Subcutaneous abdominal adipose tissue (tissue), 5 donors: Measurements from ENCODE around the gene KRTAP4-2.
"Not testable (repeated sequence)": the region's sequence is repeated elsewhere in the genome, so short reads cannot be mapped to it uniquely, and the experiment has no call there.

Source experiments
- H3K27ac ChIP-seq: one replicate; pipeline ENCODE4 v1.7.0; 2013; ENCODE audit warnings: low read depth, mild to moderate bottlenecking, inconsistent platforms, low read length, moderate library complexity
- H3K27me3 ChIP-seq, 5 donors: one replicate each; pipeline ENCODE4 v1.7.0; 2013; ENCODE audit warnings: low read length in 5 of 5, inconsistent platforms in 1 of 5; ENCODE audit not compliant: control insufficient read depth in 5 of 5, insufficient read depth in 4 of 5
- H3K36me3 ChIP-seq, 5 donors: one replicate each; pipeline ENCODE4 v1.7.0; 2013; ENCODE audit warnings: low read length in 5 of 5; ENCODE audit not compliant: control insufficient read depth in 5 of 5, insufficient read depth in 5 of 5
- H3K4me1 ChIP-seq, 5 donors: one replicate each; pipeline ENCODE4 v1.7.0; 2013; ENCODE audit warnings: low read length in 5 of 5, mild to moderate bottlenecking in 3 of 5, moderate library complexity in 1 of 5; ENCODE audit not compliant: control insufficient read depth in 5 of 5, insufficient read depth in 5 of 5
- H3K4me3 ChIP-seq, 5 donors: one replicate each; pipeline ENCODE4 v1.7.0; 2013; ENCODE audit warnings: low read length in 5 of 5, low read depth in 1 of 5
- H3K9ac ChIP-seq, 5 donors: one replicate each; pipeline ENCODE4 v1.7.0; 2013; ENCODE audit warnings: low read length in 5 of 5, mild to moderate bottlenecking in 4 of 5, moderate library complexity in 3 of 5
- H3K9me3 ChIP-seq, 5 donors: one replicate each; pipeline ENCODE4 v1.7.0; 2013; ENCODE audit warnings: low read length in 5 of 5; ENCODE audit not compliant: control insufficient read depth in 5 of 5
- donor health status: healthy.
- donor health status: healthy.
- donor health status: healthy.
- donor health status: healthy.
- donor health status: healthy.

The KRTAP4-2 gene

DNA sequence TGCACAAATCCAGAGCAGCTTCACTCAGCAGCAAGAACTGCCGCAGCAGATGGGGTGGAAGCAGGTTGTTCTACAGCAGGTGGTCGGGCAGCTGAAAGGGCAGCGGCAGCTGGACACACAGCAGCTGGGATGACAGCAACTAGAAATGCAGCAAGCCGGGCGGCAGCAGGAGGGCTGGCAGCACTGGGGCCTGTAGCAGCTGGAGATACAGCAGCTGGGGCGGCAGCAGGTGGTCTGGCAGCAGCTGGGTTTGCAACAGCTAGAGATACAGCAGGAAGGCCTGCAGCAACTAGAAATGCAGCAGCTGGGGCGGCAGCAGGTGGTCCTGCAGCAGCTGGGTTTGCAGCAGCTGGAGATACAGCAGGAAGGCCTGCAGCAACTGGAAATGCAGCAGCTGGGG is 10.5 kb downstream of the KRTAP4-2 start:
- no peaks in the 10 kb centered on the region for H3K9me3 ChIP-seq
- no peaks in the 10 kb centered on the region for H3K4me1 ChIP-seq
- no peak overlapping the region for H3K9ac ChIP-seq
- H3K27me3 ChIP-seq: no peaks in the 10 kb centered on the region
- no peak overlapping the region for H3K4me3 ChIP-seq
- H3K27ac ChIP-seq: no peak overlapping the region
- no peaks in the 10 kb centered on the region for H3K36me3 ChIP-seq

DNA sequence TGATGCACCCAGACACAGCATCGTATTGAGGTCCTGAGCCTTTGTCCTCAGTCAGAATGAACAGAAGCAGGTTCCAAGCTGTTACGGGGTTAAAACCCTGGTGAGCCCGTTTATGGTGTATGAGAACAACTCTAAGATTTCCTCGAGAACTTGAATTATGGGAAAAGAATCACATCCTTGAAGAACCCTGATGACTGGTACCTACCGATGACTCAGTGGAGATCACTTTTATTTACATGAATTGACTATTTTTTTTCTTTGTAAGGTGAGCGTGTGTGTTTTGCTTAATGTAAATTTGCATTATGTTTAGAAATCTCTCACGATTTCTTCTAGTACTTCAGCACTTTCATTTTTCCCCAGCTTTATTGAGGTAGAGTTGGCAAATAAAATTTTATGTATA is 14.2 kb downstream of the KRTAP4-2 start:
- Histone ChIP-seq H3K9ac (no peak overlapping the region), H3K27ac (no peak overlapping the region), H3K36me3 (no peaks in the 10 kb centered on the region), H3K27me3 (peaks cover 0 to 4% (median 0%) of the 10 kb centered on the region in 5 donors), H3K4me1 (no peaks in the 10 kb centered on the region), H3K9me3 (no peaks in the 10 kb centered on the region), H3K4me3 (no peak overlapping the region)

DNA sequence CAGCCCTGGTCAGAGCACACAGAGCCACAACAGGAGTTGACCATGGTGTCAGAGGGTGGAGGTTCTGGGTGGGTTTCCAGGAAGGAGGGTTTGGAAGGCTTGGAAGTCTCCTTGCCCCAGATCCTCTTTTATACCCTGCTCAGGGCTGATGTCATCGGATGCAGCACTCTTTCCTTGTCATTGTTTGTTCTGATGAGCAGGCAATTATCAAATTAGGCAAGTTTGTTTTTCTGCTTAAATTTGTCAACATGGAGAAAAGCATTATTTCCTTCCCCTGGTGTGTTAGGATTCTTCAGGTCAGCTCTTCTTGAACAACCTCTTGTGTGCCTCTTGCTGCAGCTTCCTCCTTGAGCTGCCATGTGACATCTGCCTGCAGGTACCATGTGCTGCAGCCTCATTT is 17.4 kb downstream of the KRTAP4-2 start, which contains the start of gene KRTAP4-4:
Gene KRTAP4-4 (minus strand): TSS at position 101 of the 400 bp plus-strand sequence. CDS start 57 bp downstream, at position 44.
- Histone ChIP-seq H3K27me3 (peaks cover 0 to 4% (median 0%) of the 10 kb centered on the region in 5 donors), H3K9ac (no peak within 1 kb of the TSS), H3K9me3 (no peaks in the 10 kb centered on the region), H3K27ac (no peak within 1 kb of the TSS), H3K4me1 (no peaks in the 10 kb centered on the region), H3K4me3 (no peak within 1 kb of the TSS), H3K36me3 (no peaks in the 10 kb centered on the region)

DNA sequence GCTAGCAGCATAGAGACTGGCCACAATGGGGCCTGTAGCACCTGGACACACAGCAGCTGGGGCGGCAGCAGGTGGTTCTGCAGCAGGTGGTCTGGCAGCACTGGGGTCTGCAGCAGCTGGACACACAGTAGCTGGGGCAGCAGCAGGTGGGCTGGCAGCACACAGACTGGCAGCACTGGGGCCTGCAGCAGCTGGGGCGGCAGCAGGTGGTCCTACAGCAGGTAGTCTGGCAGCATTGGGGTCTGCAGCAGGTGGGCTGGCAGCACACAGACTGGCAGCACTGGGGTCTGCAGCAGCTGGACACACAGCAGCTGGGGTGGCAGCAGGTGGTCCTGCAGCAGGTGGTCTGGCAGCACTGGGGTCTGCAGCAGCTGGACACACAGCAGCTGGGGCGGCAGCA is 17.8 kb downstream of the KRTAP4-2 start:
- H3K9ac ChIP-seq, H3K9me3 ChIP-seq, H3K4me3 ChIP-seq, H3K27ac ChIP-seq, H3K36me3 ChIP-seq, H3K27me3 ChIP-seq, H3K4me1 ChIP-seq: not testable (repeated sequence)

DNA sequence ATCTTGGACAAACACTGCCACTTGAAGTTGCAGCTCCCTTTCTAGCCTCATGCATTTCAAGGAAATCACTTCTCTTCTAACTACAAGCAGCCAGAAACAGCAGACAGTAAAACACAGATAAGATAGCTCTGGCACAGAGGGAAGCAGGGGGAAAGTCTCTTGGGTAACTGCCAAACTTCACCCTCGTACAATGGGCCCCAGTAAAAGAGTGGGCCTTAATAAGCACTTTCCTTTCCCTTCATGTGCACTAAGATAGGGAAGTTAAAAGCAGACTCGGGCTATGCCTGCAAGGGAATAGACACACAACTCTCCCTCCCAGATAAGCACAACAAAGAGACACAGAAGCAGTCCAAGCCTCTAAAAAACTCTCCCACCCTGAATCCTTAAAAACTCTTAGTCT is 24.2 kb downstream of the KRTAP4-2 start:
- H3K4me3 ChIP-seq: no peak overlapping the region
- no peaks in the 10 kb centered on the region for H3K36me3 ChIP-seq
- H3K27me3 ChIP-seq: peaks cover 0 to 5% (median 0%) of the 10 kb centered on the region in 5 donors
- no peaks in the 10 kb centered on the region for H3K4me1 ChIP-seq
- H3K27ac ChIP-seq: no peak overlapping the region
- H3K9me3 ChIP-seq: no peaks in the 10 kb centered on the region
- no peak overlapping the region for H3K9ac ChIP-seq

DNA sequence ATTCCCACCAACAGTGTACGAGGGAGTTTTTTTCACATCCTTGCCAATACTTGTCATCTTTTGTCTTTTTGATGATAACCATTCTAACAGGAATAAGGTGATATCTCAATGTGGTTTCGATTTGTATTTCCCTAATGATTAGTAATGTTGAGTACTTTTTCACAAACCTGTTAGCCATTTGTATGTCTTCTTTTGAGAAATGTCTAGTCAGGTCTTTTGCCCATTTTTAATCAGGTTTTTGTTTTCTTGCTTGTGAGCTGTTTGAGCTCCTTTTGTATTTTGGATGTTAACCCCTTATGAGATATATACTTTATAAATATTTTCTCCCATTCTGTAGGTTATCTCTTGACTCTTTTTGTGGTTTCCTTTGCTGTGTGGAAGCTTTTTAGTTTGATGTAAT is 26.5 kb downstream of the KRTAP4-2 start:
- peaks cover 0 to 5% (median 0%) of the 10 kb centered on the region in 5 donors for H3K27me3 ChIP-seq
- no peaks in the 10 kb centered on the region for H3K4me1 ChIP-seq

DNA sequence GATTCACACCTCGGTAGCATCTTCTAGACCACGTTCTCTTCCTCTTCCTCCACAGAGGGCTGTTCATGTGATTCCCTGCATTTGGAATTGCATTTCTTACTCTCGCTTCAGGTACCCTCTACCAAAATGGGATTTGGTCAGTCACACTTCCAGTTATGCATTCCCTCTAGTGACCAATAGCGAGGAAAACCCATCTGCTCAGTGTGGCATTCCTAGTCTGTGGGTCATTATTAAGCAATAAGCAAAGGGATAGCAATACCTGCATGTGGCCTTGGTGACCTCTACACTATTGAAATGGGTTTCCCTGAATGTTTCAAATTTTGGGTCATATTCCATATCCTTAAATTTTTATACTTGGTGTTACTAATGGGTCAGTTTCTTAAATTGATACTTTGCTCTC is 28.0 kb downstream of the KRTAP4-2 start:
- no peaks in the 10 kb centered on the region for H3K9me3 ChIP-seq
- H3K4me3 ChIP-seq: no peak overlapping the region
- H3K27ac ChIP-seq: no peak overlapping the region
- no peaks in the 10 kb centered on the region for H3K36me3 ChIP-seq
- peaks cover 0 to 5% (median 0%) of the 10 kb centered on the region in 5 donors for H3K27me3 ChIP-seq
- H3K9ac ChIP-seq: no peak overlapping the region
- no peaks in the 10 kb centered on the region for H3K4me1 ChIP-seq

More for the DNA sequence above, 26.5 kb downstream of the KRTAP4-2 start:
- Histone ChIP-seq H3K4me3 (no peak overlapping the region), H3K9me3 (no peaks in the 10 kb centered on the region), H3K27ac (no peak overlapping the region), H3K36me3 (no peaks in the 10 kb centered on the region), H3K9ac (no peak overlapping the region)

DNA sequence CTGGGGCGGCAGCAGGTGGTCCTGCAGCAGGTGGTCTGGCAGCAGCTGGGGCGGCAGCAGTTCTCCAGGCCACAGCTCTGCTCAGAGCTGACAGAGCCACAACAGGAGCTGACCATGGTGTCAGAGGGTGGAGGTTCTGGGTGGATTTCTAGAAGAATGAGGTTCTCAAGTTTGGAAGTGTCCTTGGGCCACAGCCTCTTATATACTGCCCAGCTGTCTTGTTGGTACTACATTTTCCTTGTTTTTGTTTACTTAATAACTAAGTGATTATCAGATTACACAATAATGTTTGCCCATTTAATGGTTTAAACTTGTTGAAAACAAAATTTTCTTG is 28.4 kb downstream of the KRTAP4-2 start, which contains the start of gene KRTAP4-5:
Gene KRTAP4-5 (minus strand): TSS at position 174 of the 334 bp plus-strand sequence. CDS start 58 bp downstream, at position 116.
- no peaks in the 10 kb centered on the region for H3K9me3 ChIP-seq
- no peak within 1 kb of the TSS for H3K9ac ChIP-seq
- no peaks in the 10 kb centered on the region for H3K4me1 ChIP-seq

DNA sequence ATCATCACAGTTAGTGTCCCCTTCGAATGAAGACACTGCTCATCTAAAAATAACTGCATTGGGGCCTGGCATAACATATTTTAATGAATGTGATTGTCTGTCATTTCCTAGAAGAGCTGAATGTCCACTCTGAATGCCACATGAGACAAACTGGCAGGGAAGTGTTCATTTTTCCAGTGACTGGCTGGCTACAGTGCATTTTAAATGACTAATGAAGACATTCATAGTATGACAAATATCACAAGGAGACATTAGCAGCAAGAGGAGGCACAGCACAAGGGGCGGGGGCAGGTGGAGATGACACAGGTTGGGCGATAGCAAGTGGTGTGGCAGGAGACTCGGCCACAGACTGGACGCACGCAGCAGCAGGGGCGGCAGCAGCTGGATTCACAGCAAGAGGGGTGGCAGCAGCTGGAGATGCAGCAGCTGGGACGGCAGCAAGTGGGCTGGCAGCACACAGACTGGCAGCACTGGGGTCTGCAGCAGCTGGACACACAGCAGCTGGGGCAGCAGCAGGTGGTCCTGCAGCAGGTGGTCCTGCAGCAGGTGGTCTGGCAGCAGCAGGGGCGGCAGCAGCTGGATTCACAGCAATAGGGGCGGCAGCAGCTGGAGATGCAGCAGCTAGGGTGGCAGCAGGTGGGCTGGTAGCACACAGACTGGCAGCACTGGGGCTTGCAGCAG is 28.9 kb downstream of the KRTAP4-2 start:
- H3K4me3 ChIP-seq, H3K9ac ChIP-seq, H3K9me3 ChIP-seq, H3K27me3 ChIP-seq, H3K4me1 ChIP-seq, H3K27ac ChIP-seq, H3K36me3 ChIP-seq: not testable (repeated sequence)

More for the DNA sequence above, 28.4 kb downstream of the KRTAP4-2 start, which contains the start of gene KRTAP4-5:
- Histone ChIP-seq H3K4me3 (no peak within 1 kb of the TSS), H3K27me3 (peaks cover 0 to 5% (median 0%) of the 10 kb centered on the region in 5 donors), H3K27ac (no peak within 1 kb of the TSS), H3K36me3 (no peaks in the 10 kb centered on the region)

DNA sequence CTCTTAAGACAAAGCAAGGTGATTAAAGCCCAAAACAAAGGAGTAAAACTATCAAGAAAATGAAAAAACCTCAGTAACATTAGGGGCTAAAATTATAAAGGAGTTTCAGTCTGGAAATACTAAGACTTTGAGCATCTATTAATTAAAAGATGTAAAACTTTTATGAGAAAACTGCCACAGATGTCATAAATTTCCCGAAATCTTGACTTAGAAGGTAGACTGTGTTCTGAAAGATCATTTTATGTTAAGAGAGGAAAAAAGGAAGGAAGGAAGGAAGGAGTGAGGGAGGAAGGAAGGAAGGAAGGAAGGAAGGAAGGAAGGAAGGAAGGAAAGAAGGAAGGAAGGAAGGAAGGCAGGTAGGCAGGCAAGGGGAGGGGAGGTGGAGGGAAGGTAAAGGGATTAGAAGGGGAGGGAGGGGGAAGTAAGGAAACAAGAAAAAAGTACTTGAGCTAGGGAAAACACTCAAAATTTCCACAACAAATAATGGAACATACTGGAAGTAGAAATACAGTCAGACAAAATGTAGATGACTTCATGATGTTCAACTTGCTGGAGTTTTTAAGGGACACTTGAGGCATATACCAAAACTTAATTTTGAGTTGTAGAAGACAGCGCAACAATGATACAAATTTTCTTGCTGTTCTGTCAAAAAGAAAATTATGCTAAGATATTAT is 30.4 kb downstream of the KRTAP4-2 start:
- peaks cover 0 to 5% (median 0%) of the 10 kb centered on the region in 5 donors for H3K27me3 ChIP-seq
- no peak overlapping the region for H3K27ac ChIP-seq
- no peaks in the 10 kb centered on the region for H3K4me1 ChIP-seq
- H3K36me3 ChIP-seq: no peaks in the 10 kb centered on the region
- no peak overlapping the region for H3K4me3 ChIP-seq
- H3K9ac ChIP-seq: no peak overlapping the region
- H3K9me3 ChIP-seq: peaks cover 0 to 12% (median 5%) of the 10 kb centered on the region in 5 donors
